Neural cell (in vitro differentiated cells): Measurements from ENCODE around the gene RALB. TPM values are rescaled to one million over a fixed set of nuclear protein-coding genes. Genes with fewer than 3 reads are reported as not detected.

Experiments
- H2AFZ ChIP-seq: fragments of 200-600, 300-800 bp; sonication (generic), shearing (Covaris generic); 2 replicates; pipeline ENCODE4 v1.6.0; 2014; ENCODE audit warnings: low read depth, mild to moderate bottlenecking, antibody characterized with exemption, low read length, moderate library complexity
- H3F3A ChIP-seq: fragments of 200-600 bp; shearing (Covaris generic); 2 replicates; pipeline ENCODE4 v1.6.1; 2016; ENCODE audit warnings: mild to moderate bottlenecking, moderate library complexity, mixed read lengths, antibody characterized with exemption, low read length; ENCODE audit not compliant: insufficient read depth, poor library complexity, severe bottlenecking
- H3K27ac ChIP-seq: fragments of 200-600, 300-800 bp; sonication (generic), shearing (Covaris generic); 2 replicates; pipeline ENCODE4 v1.5.1; 2014; ENCODE audit warnings: mild to moderate bottlenecking, low read length, moderate library complexity
- H3K27me3 ChIP-seq: fragments of 300-800, 200-600 bp; sonication (generic), shearing (Covaris generic); 2 replicates; pipeline ENCODE4 v1.6.0; 2014; ENCODE audit warnings: mild to moderate bottlenecking, low read depth, low read length, moderate library complexity; ENCODE audit not compliant: insufficient read depth
- H3K36me3 ChIP-seq: fragments of 300-800, 200-600 bp; sonication (generic), shearing (Covaris generic); 2 replicates; pipeline ENCODE4 v1.5.1; 2014; ENCODE audit warnings: mild to moderate bottlenecking, antibody characterized with exemption, low read length, moderate library complexity; ENCODE audit not compliant: insufficient read depth
- H3K4me2 ChIP-seq: fragments of 300-800, 200-600 bp; sonication (generic), shearing (Covaris generic); 2 replicates; pipeline ENCODE4 v1.6.0; 2014; ENCODE audit warnings: mild to moderate bottlenecking, low read length
- H3K4me3 ChIP-seq: fragments of 300-800, 200-600 bp; sonication (generic), shearing (Covaris generic); 2 replicates; pipeline ENCODE4 v1.5.1; 2014; ENCODE audit warnings: mild to moderate bottlenecking, low read length, moderate library complexity
- H3K79me2 ChIP-seq: fragments of 200-600 bp; shearing (Covaris generic); replicated peaks from 2 replicates; pipeline ENCODE4 v1.6.0; 2014; ENCODE audit warnings: mild to moderate bottlenecking, low read length, moderate library complexity; ENCODE audit not compliant: insufficient read depth
- H3K9ac ChIP-seq: fragments of 300-800, 200-600 bp; sonication (generic), shearing (Covaris generic); 2 replicates; pipeline ENCODE4 v1.6.1; 2016; ENCODE audit warnings: mild to moderate bottlenecking, low read length, mixed read lengths
- H3K9me2 ChIP-seq: fragments of 200-600 bp; shearing (Covaris generic); 2 replicates; pipeline ENCODE4 v1.6.1; 2016; ENCODE audit warnings: mild to moderate bottlenecking, low read length, mixed read lengths; ENCODE audit not compliant: insufficient read depth
- H3K9me3 ChIP-seq: fragments of 200-600, 300-800 bp; sonication (generic), shearing (Covaris generic); 2 replicates; pipeline ENCODE4 v1.6.1; 2016; ENCODE audit warnings: mild to moderate bottlenecking, mixed run types, low read length, moderate library complexity, mixed read lengths
- H4K20me1 ChIP-seq: fragments of 200-600 bp; shearing (Covaris generic); 2 replicates; pipeline ENCODE4 v1.6.1; 2016; ENCODE audit warnings: mild to moderate bottlenecking, mixed run types; ENCODE audit not compliant: insufficient read depth
- EP300 ChIP-seq: fragments of 450-650 bp; conservative IDR thresholded peaks from 2 replicates; pipeline ENCODE4 v1.6.1; 2014; ENCODE audit warnings: antibody characterized with exemption, mild to moderate bottlenecking, moderate library complexity; ENCODE audit not compliant: poor library complexity, severe bottlenecking
- EZH2 ChIP-seq: fragments of 200-600, 300-800 bp; shearing (Covaris generic), sonication (generic); IDR thresholded peaks from 2 replicates; pipeline ENCODE4 v1.6.1; 2014; ENCODE audit warnings: antibody characterized with exemption, low read length, borderline replicate concordance, mild to moderate bottlenecking; ENCODE audit not compliant: insufficient read depth, poor library complexity, severe bottlenecking
- MXI1 ChIP-seq: fragments of 450-650 bp; conservative IDR thresholded peaks from 2 replicates; pipeline ENCODE4 v1.6.1; 2014; ENCODE audit warnings: antibody characterized with exemption, mild to moderate bottlenecking; ENCODE audit not compliant: poor library complexity, severe bottlenecking
- POLR2AphosphoS5 ChIP-seq: IDR thresholded peaks from 2 replicates; pipeline ENCODE4 v1.6.1; 2012
- RAD21 ChIP-seq: fragments of 450-650 bp; conservative IDR thresholded peaks from 2 replicates; pipeline ENCODE4 v1.6.1; 2014; ENCODE audit warnings: antibody characterized with exemption, mild to moderate bottlenecking, moderate library complexity
- SMC3 ChIP-seq: fragments of 450-650 bp; conservative IDR thresholded peaks from 2 replicates; pipeline ENCODE4 v1.6.1; 2014; ENCODE audit warnings: antibody characterized with exemption, mild to moderate bottlenecking, moderate library complexity; ENCODE audit not compliant: poor library complexity
- TAF1 ChIP-seq: IDR thresholded peaks from 2 replicates; pipeline ENCODE4 v1.6.1; 2012; ENCODE audit warnings: low read depth
- polyA plus RNA-seq: library from polyadenylated mRNA; depleted of rRNA; stranded (reverse); fragments of >200 nt; gene quantifications from 2 replicates; pipeline ENCODE4 v1.2.3, GENCODE V29; 2014
- TF ChIP-seq, protein P1 (sequence below): IDR thresholded peaks from 2 replicates; pipeline ENCODE4 v1.6.1; 2012; ENCODE audit warnings: borderline replicate concordance
- TF ChIP-seq, protein P2 (sequence below): fragments of 450-650 bp; IDR thresholded peaks from 2 replicates; pipeline ENCODE4 v1.5.1; 2014; ENCODE audit warnings: antibody characterized with exemption, mild to moderate bottlenecking, moderate library complexity; ENCODE audit not compliant: poor library complexity, severe bottlenecking

Gene RALB
- polyA plus RNA-seq, 1 donor from 2014 or later, result 50.6 TPM

DNA sequence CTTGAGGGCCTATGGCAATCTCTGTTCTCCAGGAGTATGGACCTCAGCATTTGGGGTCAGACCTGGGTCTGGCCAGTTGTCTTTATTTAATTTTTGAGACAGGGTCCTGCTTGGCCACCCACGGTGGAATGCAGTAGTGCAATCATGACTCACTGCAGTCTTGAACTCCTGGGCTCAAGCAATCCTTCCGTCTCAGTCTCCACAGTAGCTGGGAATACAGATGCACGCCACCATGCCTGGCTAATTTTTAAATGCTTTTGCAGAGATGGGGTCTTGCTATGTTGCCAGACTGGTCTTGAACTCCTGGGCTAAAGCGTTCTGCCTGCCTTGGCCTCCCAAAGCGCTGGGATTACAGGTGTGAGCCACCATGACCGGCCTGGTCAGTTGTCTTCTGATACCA is 46.9 kb downstream of the RALB start:
- no peak overlapping the region for H3K4me3 ChIP-seq
- H3F3A ChIP-seq, result no peaks in the 10 kb centered on the region
- no peaks in the 10 kb centered on the region for H3K27me3 ChIP-seq
- H3K9me3 ChIP-seq, result no peaks in the 10 kb centered on the region
- no peak overlapping the region for H2AFZ ChIP-seq
- no peaks in the 10 kb centered on the region for H4K20me1 ChIP-seq
- TF ChIP-seq TAF1 (no peak), MXI1 (no peak), RAD21 (no peak), SMC3 (no peak), POLR2AphosphoS5 (no peak), EP300 (no peak), EZH2 (no peak)
- TF ChIP-seq, protein P1, sequence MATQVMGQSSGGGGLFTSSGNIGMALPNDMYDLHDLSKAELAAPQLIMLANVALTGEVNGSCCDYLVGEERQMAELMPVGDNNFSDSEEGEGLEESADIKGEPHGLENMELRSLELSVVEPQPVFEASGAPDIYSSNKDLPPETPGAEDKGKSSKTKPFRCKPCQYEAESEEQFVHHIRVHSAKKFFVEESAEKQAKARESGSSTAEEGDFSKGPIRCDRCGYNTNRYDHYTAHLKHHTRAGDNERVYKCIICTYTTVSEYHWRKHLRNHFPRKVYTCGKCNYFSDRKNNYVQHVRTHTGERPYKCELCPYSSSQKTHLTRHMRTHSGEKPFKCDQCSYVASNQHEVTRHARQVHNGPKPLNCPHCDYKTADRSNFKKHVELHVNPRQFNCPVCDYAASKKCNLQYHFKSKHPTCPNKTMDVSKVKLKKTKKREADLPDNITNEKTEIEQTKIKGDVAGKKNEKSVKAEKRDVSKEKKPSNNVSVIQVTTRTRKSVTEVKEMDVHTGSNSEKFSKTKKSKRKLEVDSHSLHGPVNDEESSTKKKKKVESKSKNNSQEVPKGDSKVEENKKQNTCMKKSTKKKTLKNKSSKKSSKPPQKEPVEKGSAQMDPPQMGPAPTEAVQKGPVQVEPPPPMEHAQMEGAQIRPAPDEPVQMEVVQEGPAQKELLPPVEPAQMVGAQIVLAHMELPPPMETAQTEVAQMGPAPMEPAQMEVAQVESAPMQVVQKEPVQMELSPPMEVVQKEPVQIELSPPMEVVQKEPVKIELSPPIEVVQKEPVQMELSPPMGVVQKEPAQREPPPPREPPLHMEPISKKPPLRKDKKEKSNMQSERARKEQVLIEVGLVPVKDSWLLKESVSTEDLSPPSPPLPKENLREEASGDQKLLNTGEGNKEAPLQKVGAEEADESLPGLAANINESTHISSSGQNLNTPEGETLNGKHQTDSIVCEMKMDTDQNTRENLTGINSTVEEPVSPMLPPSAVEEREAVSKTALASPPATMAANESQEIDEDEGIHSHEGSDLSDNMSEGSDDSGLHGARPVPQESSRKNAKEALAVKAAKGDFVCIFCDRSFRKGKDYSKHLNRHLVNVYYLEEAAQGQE, result no peak
- TF ChIP-seq, protein P2, sequence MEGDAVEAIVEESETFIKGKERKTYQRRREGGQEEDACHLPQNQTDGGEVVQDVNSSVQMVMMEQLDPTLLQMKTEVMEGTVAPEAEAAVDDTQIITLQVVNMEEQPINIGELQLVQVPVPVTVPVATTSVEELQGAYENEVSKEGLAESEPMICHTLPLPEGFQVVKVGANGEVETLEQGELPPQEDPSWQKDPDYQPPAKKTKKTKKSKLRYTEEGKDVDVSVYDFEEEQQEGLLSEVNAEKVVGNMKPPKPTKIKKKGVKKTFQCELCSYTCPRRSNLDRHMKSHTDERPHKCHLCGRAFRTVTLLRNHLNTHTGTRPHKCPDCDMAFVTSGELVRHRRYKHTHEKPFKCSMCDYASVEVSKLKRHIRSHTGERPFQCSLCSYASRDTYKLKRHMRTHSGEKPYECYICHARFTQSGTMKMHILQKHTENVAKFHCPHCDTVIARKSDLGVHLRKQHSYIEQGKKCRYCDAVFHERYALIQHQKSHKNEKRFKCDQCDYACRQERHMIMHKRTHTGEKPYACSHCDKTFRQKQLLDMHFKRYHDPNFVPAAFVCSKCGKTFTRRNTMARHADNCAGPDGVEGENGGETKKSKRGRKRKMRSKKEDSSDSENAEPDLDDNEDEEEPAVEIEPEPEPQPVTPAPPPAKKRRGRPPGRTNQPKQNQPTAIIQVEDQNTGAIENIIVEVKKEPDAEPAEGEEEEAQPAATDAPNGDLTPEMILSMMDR, result no peak
- H3K36me3 ChIP-seq, result no peaks in the 10 kb centered on the region
- H3K4me2 ChIP-seq, result no peak overlapping the region
- no peaks in the 10 kb centered on the region for H3K9me2 ChIP-seq
- no peak overlapping the region for H3K9ac ChIP-seq
- no peak overlapping the region for H3K27ac ChIP-seq
- no peaks in the 10 kb centered on the region for H3K79me2 ChIP-seq

DNA sequence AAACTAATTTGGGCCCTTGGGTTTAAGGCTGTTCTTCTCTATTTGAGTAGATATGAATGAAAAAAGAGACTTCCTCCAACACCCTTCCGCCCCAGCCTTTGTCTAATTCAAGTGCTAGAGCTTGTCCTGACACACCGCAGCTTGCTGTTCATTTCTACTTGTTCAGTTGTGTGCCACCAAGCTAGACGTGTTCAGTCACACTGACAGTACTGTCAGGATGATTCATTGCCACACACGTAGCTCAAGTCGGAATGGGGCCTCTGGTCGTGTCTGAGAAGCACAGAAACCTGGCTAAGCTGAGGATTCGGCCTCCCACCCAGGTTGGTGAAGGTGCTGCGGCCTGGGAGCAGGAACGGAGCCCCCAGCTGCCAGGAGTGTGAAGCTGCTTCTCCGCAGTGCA is 47.7 kb downstream of the RALB start:
- H3K9me3 ChIP-seq, result no peaks in the 10 kb centered on the region
- no peak overlapping the region for H3K4me3 ChIP-seq
- H3K36me3 ChIP-seq, result no peaks in the 10 kb centered on the region
- TF ChIP-seq EZH2 (no peak), MXI1 (no peak)
- H3F3A ChIP-seq, result no peaks in the 10 kb centered on the region
- H3K9ac ChIP-seq, result no peak overlapping the region
- H4K20me1 ChIP-seq, result no peaks in the 10 kb centered on the region
- no peak overlapping the region for H2AFZ ChIP-seq
- H3K4me2 ChIP-seq, result no peak overlapping the region
- H3K79me2 ChIP-seq, result no peaks in the 10 kb centered on the region
- no peaks in the 10 kb centered on the region for H3K27me3 ChIP-seq
- H3K9me2 ChIP-seq, result no peaks in the 10 kb centered on the region
- H3K27ac ChIP-seq, result no peak overlapping the region

DNA sequence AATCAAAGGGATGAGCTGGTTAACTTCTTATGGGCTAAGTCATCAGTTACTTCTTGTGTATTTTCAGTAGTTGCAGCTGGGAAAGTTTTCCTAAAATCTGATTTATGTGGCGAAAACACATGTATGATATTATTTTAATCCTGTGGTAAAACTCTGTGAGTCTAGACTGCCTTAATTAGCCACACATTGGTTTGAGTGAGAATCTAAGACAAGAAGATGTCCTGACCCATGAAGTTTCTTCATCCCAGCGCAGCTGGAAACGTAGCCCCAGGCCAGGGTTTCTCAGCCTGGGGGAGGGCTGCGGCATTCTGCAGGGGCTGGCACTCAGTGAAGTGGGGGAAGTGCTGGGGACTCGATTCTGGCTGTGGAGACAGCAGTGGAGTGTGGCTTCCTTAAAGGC is 48.6 kb downstream of the RALB start:
- Histone ChIP-seq H3K36me3 (no peaks in the 10 kb centered on the region), H3K9me2 (no peaks in the 10 kb centered on the region), H2AFZ (no peak overlapping the region), H3K9me3 (no peaks in the 10 kb centered on the region), H3K79me2 (no peaks in the 10 kb centered on the region), H3K27ac (no peak overlapping the region), H3K4me3 (no peak overlapping the region), H3K9ac (no peak overlapping the region), H3K27me3 (no peaks in the 10 kb centered on the region), H4K20me1 (no peaks in the 10 kb centered on the region), H3K4me2 (no peak overlapping the region), H3F3A (no peaks in the 10 kb centered on the region)
- no peak for TF ChIP-seq EZH2
